ENCODE measurements around the gene KRTAP5-9. TPM values are rescaled to one million over a fixed set of nuclear protein-coding genes. Genes with fewer than 3 reads are reported as not detected.
"Not testable (repeated sequence)": the region's sequence is repeated elsewhere in the genome, so short reads cannot be mapped to it uniquely, and the experiment has no call there.

KRTAP5-9 gene
- total RNA-seq, 1 donor from 2014 or later = 0.23 TPM

- no peak for DNase-seq (ENCODE audit: low spot score)
Measured at GRCh38 chr11:71562120-71562519, 13.9 kb downstream of the KRTAP5-9 start.

GRCh38 chr11:71563406-71563805, 15.2 kb downstream of the KRTAP5-9 start:
- peak; percentile 52 for DNase-seq (ENCODE audit: low spot score)

GRCh38 chr11:71564430-71564829, 16.2 kb downstream of the KRTAP5-9 start:
- no peak for DNase-seq (ENCODE audit: low spot score)

DNA sequence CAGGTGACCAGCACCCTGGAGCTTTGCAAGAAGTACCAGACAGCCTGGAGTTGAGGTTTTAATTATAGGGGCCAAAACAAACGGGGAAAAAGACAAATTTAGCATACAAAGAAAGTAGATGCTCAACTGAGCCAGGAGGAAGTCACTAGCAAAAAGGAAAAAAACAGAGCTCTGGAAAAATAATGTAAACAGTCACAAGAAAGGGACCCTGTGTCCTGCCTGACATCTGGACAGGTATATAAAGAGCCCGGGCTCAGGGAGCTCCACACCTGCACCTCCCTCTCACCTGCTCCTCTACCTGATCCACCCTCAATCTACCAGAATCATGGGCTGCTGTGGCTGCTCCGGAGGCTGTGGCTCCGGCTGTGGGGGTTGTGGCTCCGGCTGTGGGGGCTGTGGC, 17.0 kb downstream of the KRTAP5-9 start, which contains the start of gene KRTAP5-10:
TSS of gene KRTAP5-10 (plus strand) at position 301 of the 400 bp plus-strand sequence. CDS start at position 326, 25 bp downstream.
- no peak for DNase-seq (ENCODE audit: low spot score)

DNA sequence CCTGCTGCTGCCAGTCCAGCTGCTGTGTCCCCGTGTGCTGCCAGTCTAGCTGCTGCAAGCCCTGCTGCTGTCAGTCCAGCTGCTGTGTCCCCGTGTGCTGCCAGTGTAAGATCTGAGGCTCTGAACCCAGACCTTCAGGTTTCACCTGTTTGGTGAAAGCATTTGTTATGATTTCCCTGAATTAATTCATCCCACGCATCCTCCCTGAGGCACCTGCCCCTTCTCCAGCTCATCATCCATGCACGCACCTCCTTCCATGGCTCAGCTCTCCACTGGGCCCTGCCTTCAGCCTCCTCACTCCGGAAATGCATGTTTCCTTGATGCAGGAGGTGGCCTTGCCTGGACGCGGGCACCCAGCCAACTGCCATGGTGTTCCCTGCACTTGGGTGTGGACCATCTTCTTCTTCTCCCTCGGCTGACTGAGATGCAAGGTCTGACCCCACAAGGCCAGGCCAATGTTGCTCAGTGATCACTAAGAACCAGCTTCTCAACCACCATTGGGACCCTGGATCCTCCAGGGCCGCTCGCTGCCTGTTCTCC, 17.9 kb downstream of the KRTAP5-9 start:
- no peak for DNase-seq (ENCODE audit: low spot score)

DNA sequence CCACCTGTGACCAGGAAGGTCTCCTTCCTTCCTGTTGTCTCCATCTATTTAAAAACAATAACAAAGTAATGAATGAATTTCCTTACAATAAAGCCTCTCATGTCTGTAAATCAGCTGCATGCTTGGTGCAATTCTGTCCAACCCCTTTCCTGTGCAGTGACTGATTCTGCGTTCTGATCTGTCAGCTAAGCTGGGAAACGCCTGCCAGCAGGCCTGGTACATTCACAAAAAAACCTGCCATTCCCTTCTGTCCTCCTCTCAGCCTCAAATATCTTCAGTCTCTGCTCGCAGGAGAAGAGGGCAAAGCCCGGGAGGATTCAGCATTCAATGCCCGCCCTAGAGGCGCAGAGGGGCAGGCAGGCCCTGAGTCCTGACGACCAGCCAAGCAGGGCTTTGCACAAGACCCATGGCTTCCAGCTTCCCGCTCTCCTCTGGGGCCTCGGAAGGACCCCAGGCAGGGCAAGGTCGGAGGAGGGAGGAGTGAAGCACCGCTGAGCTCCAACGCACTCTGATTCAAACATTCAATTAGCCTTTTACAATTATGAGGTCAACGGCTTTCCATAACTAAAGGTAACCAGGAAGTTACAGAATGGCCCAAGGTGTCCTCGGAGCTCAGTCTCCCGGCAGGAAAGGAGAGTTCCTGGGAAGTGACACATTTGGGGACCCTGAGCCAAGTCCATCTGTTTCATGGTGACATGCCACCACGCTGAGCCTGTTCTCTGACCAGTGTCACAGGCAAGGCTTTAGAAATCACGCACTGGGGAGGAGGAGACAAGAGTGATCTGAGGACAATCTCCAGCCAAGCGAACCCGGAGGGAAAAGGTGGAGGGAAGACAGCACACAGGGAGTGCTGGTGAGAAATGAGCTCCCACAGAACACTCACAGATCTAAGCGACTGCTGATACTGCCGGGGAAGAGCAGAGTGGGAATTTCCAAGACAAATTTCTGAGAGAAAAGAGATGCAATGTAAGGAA, 18.7 kb downstream of the KRTAP5-9 start:
- DNase-seq (ENCODE audit: low spot score) = not testable (repeated sequence)

DNA sequence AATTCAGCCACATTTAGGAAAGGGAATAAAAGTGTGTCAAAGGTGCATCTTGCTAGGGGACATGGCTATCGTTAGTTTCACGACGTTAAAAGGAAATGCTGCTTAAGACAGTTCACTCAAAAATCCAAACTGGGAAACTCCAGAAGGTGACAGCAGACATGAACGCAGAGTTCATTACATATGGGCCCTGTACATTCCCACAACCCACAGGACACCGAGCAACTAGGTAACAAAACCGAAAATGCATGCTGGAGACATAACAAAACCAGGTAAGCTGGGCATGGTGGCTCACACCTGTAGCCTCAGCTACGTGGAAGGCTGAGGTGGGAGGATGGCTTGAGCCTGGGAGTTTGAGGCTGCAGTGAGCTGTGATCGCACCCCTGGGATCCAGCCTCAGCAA, 19.4 kb downstream of the KRTAP5-9 start:
- DNase-seq (ENCODE audit: low spot score) = not testable (repeated sequence)

DNA sequence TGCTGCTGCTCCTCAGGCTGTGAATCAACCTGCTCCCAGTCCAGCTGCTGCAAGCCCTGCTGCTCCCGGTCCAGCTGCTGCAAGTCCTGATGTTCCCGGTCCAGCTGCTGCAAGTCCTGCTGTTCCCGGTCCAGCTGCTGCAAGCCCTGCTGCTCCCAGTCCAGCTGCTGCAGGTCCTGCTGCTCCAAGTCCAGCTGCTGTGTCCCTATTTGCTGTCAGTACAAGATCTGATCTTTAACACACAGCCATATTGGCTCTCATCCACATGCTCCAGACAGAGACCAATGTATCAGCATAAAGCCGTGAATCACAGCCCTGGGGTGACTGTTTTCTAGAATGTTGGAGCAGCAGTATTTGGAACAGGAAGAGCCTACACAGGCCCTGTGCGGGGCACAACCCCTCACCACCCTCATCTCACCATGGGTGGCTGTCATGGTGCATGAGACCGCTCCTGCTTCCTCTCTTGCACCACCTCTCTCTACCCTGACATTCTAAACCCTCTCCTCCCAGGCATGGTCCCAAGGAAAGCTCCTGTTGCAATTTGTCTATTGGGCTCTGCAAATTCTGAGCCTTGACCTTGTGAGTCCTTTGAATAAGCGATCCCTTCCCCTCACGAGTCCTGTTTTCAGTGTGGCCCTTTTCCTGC, 20.6 kb downstream of the KRTAP5-9 start:
- DNase-seq (ENCODE audit: low spot score) = no peak

DNA sequence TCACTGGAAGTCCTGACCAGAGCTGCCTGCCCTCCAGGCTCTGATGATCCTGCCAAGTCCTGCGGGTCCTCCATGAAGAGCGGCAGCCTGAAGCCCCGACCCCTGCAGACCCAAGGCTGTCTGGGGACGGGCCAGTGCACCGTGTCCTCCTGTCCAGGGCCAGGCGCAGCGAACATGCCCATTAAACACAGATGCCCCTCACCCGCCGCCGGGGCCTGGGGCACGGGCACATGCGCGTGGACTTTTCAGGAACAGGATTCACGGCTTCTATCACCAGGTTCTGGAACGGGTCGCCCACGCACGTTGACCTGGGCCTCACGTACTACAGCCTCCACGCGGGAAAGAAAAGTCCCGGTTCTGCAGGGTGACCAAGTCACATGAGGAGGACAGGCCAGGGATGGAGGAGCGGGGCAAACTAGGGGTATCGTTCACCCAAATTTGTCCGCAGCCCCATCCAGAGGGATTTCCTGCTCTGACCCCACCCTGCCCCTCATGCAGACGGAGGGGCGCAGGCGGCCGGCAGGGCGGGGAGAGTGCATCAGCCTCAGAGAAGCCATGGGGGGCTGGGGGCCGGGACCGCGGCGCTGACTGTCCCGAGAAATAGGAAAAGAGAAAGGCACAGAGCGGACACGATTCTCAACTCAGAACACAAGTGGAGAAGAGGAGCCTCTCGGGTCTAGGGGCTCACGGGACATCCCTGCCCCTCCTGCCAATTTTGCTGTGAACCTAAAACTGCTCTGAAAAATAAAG, 23.1 kb downstream of the KRTAP5-9 start:
- DNase-seq (ENCODE audit: low spot score) = not testable (repeated sequence)

GRCh38 chr11:71572811-71573210, 24.6 kb downstream of the KRTAP5-9 start:
- DNase-seq (ENCODE audit: low spot score) = no peak

DNA sequence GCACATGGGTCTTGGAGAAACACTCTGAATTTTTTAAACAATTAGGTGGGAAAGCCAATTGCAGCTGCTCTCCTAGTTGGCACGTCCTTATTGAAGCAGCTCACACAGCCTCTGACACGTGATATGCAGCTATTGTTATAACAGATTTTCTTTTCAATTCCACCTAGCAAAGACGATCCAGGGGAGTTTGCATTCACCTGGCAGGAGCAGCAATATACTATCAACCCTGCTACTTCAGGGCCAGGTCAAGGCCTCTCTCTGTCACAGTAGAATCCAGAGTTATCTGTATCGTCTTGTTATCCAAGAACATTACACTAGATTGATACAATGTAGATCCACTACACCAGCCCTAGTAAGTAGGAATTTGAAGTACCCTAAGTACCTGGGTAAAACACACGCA, 26.2 kb downstream of the KRTAP5-9 start:
- DNase-seq (ENCODE audit: low spot score) = no peak

- DNase-seq (ENCODE audit: low spot score) = no peak
Measured at GRCh38 chr11:71575723-71576424, 27.7 kb downstream of the KRTAP5-9 start.

DNA sequence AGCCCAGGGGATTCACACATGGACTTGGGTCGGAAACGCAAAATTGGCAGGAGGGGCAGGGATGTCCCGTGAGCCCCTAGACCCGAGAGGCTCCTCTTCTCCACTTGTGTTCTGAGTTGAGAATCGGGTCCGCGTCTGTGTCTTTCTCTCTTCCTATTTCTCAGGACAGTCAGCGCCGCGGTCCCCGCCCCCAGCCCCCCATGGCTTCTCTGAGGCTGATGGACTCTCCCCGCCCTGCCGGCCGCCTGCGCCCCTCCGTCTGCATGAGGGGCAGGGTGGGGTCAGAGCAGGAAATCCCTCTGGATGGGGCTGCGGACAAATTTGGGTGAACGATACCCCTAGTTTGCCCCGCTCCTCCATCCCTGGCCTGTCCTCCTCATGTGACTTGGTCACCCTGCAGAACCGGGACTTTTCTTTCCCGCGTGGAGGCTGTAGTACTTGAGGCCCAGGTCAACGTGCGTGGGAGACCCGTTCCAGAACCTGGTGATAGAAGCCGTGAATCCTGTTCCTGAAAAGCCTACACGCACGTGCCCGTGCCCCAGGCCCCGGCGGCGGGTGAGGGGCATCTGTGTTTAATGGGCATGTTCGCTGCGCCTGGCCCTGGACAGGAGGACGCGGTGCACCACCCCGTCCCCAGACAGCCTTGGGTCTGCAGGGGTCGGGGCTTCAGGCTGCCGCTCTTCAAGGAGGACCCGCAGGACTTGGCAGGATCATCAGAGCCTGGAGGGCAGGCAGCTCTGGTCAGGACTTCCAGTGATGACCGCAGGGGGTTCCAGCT, 28.7 kb downstream of the KRTAP5-9 start:
- DNase-seq (ENCODE audit: low spot score) = not testable (repeated sequence)

- no peak for DNase-seq (ENCODE audit: low spot score)
Measured at GRCh38 chr11:71577469-71578004, 29.3 kb downstream of the KRTAP5-9 start.

GRCh38 chr11:71579513-71579912, 31.3 kb downstream of the KRTAP5-9 start:
- not testable (repeated sequence) for DNase-seq (ENCODE audit: low spot score)

DNA sequence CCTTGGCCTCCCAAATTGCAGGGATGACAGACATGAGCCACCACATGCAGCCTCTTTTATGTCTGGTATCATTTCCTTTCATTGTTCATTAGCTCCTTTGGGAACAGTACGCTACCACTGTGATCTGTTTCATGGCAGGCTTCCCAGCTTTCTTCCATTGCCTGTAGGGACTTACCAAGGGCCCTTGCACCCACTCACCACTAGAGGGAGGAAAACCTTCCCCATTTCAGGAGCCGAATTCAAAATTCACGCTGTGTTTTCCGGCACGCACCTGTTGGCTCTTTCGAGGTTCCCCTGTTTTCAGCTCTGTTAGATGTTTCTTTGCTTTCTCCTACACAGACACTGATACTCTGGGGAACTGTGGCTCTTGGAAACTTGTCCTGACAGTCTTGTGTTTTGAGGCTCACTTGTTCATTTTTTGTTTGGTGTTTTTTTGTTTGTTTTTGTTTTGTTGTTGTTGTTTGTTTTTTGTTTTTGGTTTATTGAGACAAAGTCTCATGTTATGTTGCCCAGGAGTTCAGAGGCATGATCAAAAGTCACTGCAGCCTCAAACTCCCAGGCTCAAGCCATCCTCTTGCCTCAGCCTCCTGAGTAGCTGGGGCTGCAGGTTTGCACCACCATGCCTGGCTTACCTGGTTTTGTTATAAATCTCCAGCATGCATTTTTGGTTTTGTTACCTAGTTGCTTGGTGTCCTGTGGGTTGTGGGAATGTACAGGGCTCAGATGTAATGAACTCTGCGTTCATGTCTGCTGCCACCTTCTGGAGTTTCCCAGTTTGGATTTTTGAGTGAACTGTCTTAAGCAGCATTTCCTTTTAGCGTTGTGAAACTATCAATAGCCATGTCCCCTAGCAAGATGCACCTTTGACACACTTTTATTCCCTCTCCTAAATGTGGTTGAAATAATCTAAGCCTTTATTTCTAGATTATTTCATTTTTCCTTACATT, 32.1 kb downstream of the KRTAP5-9 start:
- DNase-seq (ENCODE audit: low spot score) = peak; percentile 84

- DNase-seq (ENCODE audit: low spot score) = no peak
Measured at GRCh38 chr11:71581826-71582225, 33.6 kb downstream of the KRTAP5-9 start.

DNA sequence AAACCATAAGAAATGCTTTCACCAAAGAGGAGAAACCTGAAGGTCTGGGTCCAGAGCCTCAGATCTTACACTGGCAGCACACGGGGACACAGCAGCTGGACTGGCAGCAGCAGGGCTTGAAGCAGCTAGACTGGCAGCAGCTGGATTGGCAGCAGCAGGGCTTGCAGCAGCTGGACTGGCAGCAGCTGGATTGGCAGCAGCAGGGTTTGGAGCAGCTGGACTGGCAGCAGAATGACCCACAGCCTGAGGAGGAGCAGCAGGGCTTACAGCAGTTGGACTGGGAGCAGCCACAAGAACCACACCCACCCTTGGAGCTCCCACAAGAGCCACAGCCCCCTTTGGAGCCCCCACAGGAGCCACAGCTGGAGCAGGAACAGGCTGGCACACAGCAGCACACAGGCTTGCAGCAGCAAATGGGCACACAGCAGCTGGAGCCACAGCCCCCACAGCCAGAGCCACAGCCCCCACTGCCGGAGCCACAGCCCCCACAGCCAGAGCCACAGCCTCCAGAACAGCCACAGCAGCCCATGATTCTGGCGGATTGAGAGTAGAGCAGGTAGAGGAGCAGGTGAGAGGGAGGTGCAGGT, 34.2 kb downstream of the KRTAP5-9 start, which contains the start of gene KRTAP5-11:
TSS of gene KRTAP5-11 (minus strand) at position 567 of the 587 bp plus-strand sequence. CDS start at position 529, 38 bp downstream.
- no peak for DNase-seq (ENCODE audit: low spot score)

All from mucosa of gallbladder (tissue), 1 donor.